Hepatocyte (in vitro differentiated cells): ENCODE measurements around the gene CNOT10. TPM values are rescaled to one million over a fixed set of nuclear protein-coding genes. Genes with fewer than 3 reads are reported as not detected.
"Not testable (repeated sequence)": the region's sequence is repeated elsewhere in the genome, so short reads cannot be mapped to it uniquely, and the experiment has no call there.

Experiments
- DNase-seq: peaks from one replicate; pipeline ENCODE4 v3.0.0-alpha.2; 2016; ENCODE audit warnings: low spot score
- H2AFZ ChIP-seq: fragments of 200-600 bp; sonication (generic); 2 replicates; pipeline ENCODE4 v1.6.0; 2016; ENCODE audit warnings: antibody characterized with exemption, mild to moderate bottlenecking
- H3K27ac ChIP-seq: fragments of 200-600 bp; sonication (generic); 2 replicates; pipeline ENCODE4 v1.5.1; 2016; ENCODE audit warnings: mild to moderate bottlenecking
- H3K27me3 ChIP-seq: fragments of 200-600 bp; sonication (generic); 2 replicates; pipeline ENCODE4 v1.6.1; 2016
- H3K36me3 ChIP-seq: fragments of 200-600 bp; sonication (generic); replicated peaks from 2 replicates; pipeline ENCODE4 v1.5.1; 2016; ENCODE audit warnings: low read depth; ENCODE audit not compliant: insufficient read depth
- H3K4me1 ChIP-seq: fragments of 200-600 bp; sonication (generic); 2 replicates; pipeline ENCODE4 v1.5.1; 2016; ENCODE audit warnings: mild to moderate bottlenecking, moderate library complexity; ENCODE audit not compliant: insufficient read depth
- H3K4me2 ChIP-seq: fragments of 200-600 bp; sonication (generic); 2 replicates; pipeline ENCODE4 v1.6.0; 2016
- H3K4me3 ChIP-seq: fragments of 200-600 bp; sonication (generic); 2 replicates; pipeline ENCODE4 v1.5.1; 2016; ENCODE audit warnings: mild to moderate bottlenecking
- H3K79me2 ChIP-seq: fragments of 200-600 bp; sonication (generic); 2 replicates; pipeline ENCODE4 v1.6.0; 2017; ENCODE audit warnings: mild to moderate bottlenecking
- H3K9me2 ChIP-seq: fragments of 200-600 bp; sonication (generic); replicated peaks from 2 replicates; pipeline ENCODE4 v1.6.0; 2017; ENCODE audit warnings: mild to moderate bottlenecking; ENCODE audit not compliant: insufficient read depth
- H3K9me3 ChIP-seq: fragments of 200-600 bp; sonication (generic); 2 replicates; pipeline ENCODE4 v1.5.1; 2016; ENCODE audit warnings: low read depth, mild to moderate bottlenecking
- H4K20me1 ChIP-seq: fragments of 200-600 bp; sonication (generic); 2 replicates; pipeline ENCODE4 v1.6.0; 2016; ENCODE audit warnings: mild to moderate bottlenecking; ENCODE audit not compliant: insufficient read depth, poor library complexity, severe bottlenecking
- EZH2 ChIP-seq: fragments of 200-600 bp; sonication (generic); IDR thresholded peaks from 2 replicates; pipeline ENCODE4 v1.6.1; 2016; ENCODE audit warnings: antibody characterized with exemption, mild to moderate bottlenecking, borderline replicate concordance
- EZH2phosphoT487 ChIP-seq: fragments of 200-600 bp; sonication (generic); IDR thresholded peaks from one replicate; pipeline ENCODE4 v1.6.1; 2018; ENCODE audit warnings: antibody characterized with exemption, mild to moderate bottlenecking, low read depth, moderate library complexity; ENCODE audit not compliant: unreplicated experiment, severe bottlenecking
- WGBS: methylation state at CpG from one replicate; pipeline ENCODE4 v1.1.6; 2016; ENCODE audit warnings: low lambda C conversion rate; ENCODE audit errors: missing lambda C conversion rate; 5-methylcytosine and 5-hydroxymethylcytosine counted together
- polyA plus RNA-seq: library from polyadenylated mRNA; unstranded; fragments of >200 nt; fragmentation: Nextera tagmentation; extraction: Ambion mirVana; gene quantifications from 2 replicates; pipeline ENCODE4 v1.2.1, GENCODE V29; 2016
- total RNA-seq: library from RNA; depleted of rRNA; stranded (reverse); fragments of >200 nt; gene quantifications from 2 replicates; pipeline ENCODE4 v1.2.3, GENCODE V29; 2014
- TF ChIP-seq, protein P1 (sequence below): fragments of 200-600 bp; sonication (generic); IDR thresholded peaks from 2 replicates; pipeline ENCODE4 v1.5.1; 2016; ENCODE audit warnings: antibody characterized with exemption, mild to moderate bottlenecking; ENCODE audit not compliant: poor library complexity

The CNOT10 gene
- total and polyA plus RNA-seq, 2 experiments from 2014 or later: 14.7 to 31.9 TPM

DNA sequence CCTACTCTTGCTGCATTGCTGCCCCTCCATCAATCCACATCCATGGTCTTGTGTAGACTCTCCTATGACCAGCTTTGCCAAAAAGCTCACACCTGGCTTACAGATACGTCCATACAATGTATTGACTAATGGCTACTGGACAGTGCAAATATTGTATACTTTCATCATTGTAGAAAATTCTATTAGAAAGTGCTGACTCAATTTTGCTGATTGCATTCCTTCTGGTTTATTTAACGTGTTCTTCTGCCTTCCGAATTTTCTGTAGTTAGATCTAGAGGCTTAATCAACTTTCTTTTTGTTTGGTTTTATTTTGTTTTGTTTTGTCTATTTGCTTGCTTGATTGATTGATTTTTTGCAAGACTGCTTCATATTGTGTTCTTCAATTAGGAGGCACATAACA, 29.8 kb upstream of the CNOT10 start:
- Histone ChIP-seq H3K4me3 (no peak overlapping the region), H3K9me3 (no peaks in the 10 kb centered on the region), H3K27ac (no peak overlapping the region), H3K4me2 (no peak overlapping the region), H4K20me1 (no peaks in the 10 kb centered on the region), H3K79me2 (no peaks in the 10 kb centered on the region), H3K36me3 (no peaks in the 10 kb centered on the region), H3K4me1 (no peaks in the 10 kb centered on the region), H2AFZ (no peak overlapping the region), H3K9me2 (no peaks in the 10 kb centered on the region), H3K27me3 (no peaks in the 10 kb centered on the region)
- TF ChIP-seq EZH2 (no peak), EZH2phosphoT487 (no peak)
- TF ChIP-seq, protein P1, sequence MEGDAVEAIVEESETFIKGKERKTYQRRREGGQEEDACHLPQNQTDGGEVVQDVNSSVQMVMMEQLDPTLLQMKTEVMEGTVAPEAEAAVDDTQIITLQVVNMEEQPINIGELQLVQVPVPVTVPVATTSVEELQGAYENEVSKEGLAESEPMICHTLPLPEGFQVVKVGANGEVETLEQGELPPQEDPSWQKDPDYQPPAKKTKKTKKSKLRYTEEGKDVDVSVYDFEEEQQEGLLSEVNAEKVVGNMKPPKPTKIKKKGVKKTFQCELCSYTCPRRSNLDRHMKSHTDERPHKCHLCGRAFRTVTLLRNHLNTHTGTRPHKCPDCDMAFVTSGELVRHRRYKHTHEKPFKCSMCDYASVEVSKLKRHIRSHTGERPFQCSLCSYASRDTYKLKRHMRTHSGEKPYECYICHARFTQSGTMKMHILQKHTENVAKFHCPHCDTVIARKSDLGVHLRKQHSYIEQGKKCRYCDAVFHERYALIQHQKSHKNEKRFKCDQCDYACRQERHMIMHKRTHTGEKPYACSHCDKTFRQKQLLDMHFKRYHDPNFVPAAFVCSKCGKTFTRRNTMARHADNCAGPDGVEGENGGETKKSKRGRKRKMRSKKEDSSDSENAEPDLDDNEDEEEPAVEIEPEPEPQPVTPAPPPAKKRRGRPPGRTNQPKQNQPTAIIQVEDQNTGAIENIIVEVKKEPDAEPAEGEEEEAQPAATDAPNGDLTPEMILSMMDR: no peak
- no peak for DNase-seq
- WGBS: 92% methylated on average over 3 of the region's 3 CpGs

DNA sequence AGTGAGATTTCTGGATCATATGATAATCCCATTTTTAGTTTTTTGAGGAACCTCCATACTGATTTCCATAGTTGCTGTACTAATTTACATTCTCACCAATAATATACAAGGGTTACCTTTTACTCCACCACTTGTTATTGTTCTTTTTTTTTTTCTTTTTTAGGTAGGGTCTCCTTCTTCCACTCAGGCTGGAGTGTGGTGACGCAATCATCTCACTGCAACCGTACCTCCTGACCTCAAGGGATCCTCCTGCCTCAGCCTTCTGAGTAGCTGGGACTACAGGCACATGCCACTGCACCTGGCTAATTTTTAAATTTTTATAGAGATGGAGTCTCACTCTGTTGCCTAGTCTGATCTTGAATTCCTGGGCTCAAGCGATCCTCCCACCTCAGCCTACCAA, 24.4 kb upstream of the CNOT10 start:
- H4K20me1 ChIP-seq: no peaks in the 10 kb centered on the region
- DNase-seq: no peak
- H3K79me2 ChIP-seq: no peaks in the 10 kb centered on the region
- H3K9me3 ChIP-seq: no peaks in the 10 kb centered on the region
- no peaks in the 10 kb centered on the region for H3K36me3 ChIP-seq
- H3K4me3 ChIP-seq: no peak overlapping the region
- peaks cover 5% of the 10 kb centered on the region for H3K4me1 ChIP-seq
- no peak overlapping the region for H3K4me2 ChIP-seq
- H2AFZ ChIP-seq: no peak overlapping the region
- 76% methylated on average over 3 of the region's 3 CpGs for WGBS
- no peak for TF ChIP-seq EZH2
- no peak for TF ChIP-seq EZH2phosphoT487
- TF ChIP-seq, protein P1: no peak
- H3K9me2 ChIP-seq: no peaks in the 10 kb centered on the region
- H3K27ac ChIP-seq: no peak overlapping the region
- H3K27me3 ChIP-seq: no peaks in the 10 kb centered on the region

DNA sequence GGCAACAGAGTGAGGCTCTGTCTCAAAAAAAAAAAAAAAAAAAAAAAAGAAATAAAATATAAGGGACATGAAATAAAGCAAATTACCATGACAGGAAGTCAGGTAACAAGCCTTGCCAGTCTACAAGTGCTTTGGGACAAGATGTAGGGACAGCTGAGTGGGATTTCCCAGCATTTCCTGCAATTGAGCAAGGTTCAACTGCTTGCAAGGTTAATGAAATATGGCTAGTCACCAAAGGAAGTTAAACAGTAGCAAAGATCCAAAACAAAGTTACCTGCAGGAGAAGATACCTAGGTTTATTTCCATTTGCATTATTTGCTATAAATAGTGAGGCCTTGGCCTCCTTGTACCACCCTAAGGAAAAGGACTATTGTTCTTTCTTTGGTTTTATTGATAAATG, 22.3 kb upstream of the CNOT10 start:
- no peaks in the 10 kb centered on the region for H3K9me2 ChIP-seq
- no peak overlapping the region for H3K4me3 ChIP-seq
- no peak overlapping the region for H2AFZ ChIP-seq
- H3K27me3 ChIP-seq: no peaks in the 10 kb centered on the region
- H3K79me2 ChIP-seq: no peaks in the 10 kb centered on the region
- no peaks in the 10 kb centered on the region for H4K20me1 ChIP-seq
- H3K4me1 ChIP-seq: peaks cover 5% of the 10 kb centered on the region
- peak overlapping the region; percentile 52 for H3K27ac ChIP-seq
- DNase-seq: peak; percentile 23
- TF ChIP-seq, protein P1: no peak
- no peak for TF ChIP-seq EZH2
- TF ChIP-seq EZH2phosphoT487: no peak
- H3K9me3 ChIP-seq: no peaks in the 10 kb centered on the region
- no peak overlapping the region for H3K4me2 ChIP-seq
- H3K36me3 ChIP-seq: no peaks in the 10 kb centered on the region

DNA sequence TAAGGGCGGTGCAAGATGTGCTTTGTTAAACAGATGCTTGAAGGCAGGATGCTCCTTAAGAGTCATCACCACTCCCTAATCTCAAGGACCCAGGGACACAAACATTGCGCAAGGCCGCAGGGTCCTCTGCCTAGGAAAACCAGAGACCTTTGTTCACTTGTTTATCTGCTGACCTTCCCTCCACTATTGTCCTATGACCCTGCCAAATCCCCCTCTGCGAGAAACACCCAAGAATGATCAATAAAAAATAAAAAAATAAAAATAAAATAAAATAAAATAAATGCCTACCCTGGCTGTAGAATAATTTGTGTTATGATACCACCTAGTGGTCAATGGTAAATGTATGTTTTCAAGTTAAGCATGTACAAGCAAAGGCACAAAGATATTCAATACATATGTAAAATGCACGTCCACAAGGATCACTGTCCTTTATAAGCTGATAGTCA, 20.3 kb upstream of the CNOT10 start:
- not testable (repeated sequence) for H3K4me2 ChIP-seq, H3K4me3 ChIP-seq, H3K9me2 ChIP-seq, H3K27me3 ChIP-seq, H2AFZ ChIP-seq, H4K20me1 ChIP-seq, H3K9me3 ChIP-seq, H3K36me3 ChIP-seq, H3K27ac ChIP-seq, H3K4me1 ChIP-seq, H3K79me2 ChIP-seq
- 37% methylated on average over 5 of the region's 5 CpGs for WGBS
- TF ChIP-seq, protein P1: peak; percentile 65
- peak; percentile 42 for DNase-seq
